Neural progenitor cell (in vitro differentiated cells): ENCODE data around the gene HMCES.

Source experiments
- CTCF ChIP-seq: fragments of 200-600 bp; sonication (generic); IDR thresholded peaks from 2 replicates; pipeline ENCODE4 v1.5.1; 2017; ENCODE audit warnings: antibody characterized with exemption, mild to moderate bottlenecking
- EZH2 ChIP-seq: fragments of 200-600 bp; sonication (generic); IDR thresholded peaks from 2 replicates; pipeline ENCODE4 v1.6.1; 2017; ENCODE audit warnings: antibody characterized with exemption, mild to moderate bottlenecking, moderate library complexity
- EZH2phosphoT487 ChIP-seq: fragments of 200-600 bp; sonication (generic); IDR thresholded peaks from 2 replicates; pipeline ENCODE4 v1.6.1; 2017; ENCODE audit warnings: antibody characterized with exemption

- TF ChIP-seq CTCF, result no peak
- no peak for TF ChIP-seq EZH2phosphoT487
- no peak for TF ChIP-seq EZH2
Observed at GRCh38 chr3:129246636-129247035, 32.0 kb upstream of the HMCES start.
